ENCODE results near the gene HELZ. TPM values are rescaled to one million over a fixed set of nuclear protein-coding genes. Genes with fewer than 3 reads are reported as not detected.

Gene HELZ
- total and polyA plus RNA-seq, 2 of the 8 experiments (the other 6 are each of a cell fraction or from before 2014, with no cell fraction given), result 10.0 to 48.7 TPM

DNA sequence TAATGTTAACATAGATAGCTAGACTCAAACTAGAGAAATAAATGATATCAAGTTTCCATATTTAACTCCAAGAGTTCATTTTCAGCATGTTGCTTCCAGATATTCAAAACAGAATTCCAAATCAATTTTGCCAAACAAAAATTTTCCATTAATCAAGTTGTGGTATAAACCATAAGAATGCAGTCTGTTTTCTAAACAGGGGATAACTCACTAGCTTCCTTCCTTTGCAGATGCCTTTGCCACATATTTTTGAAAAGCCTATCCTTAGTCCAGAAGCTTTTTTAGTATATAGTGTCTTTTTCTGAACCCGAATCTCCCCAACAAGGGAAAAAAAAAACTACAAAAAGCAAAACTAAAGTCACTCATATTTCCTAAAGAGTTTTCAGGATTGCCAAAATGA is 61.5 kb downstream of the HELZ start:
- H3K23ac ChIP-seq (ENCODE audit: insufficient read length), result no peak overlapping the region
- H3K79me2 ChIP-seq (ENCODE audit: control insufficient read depth in 1 of 2, insufficient read depth in 2 of 2, low read length in 2 of 2), result no peaks in the 10 kb centered on the region
- H2BK5ac ChIP-seq (ENCODE audit: low read depth, low read length), result no peak overlapping the region
- no peaks in the 10 kb centered on the region for H3K79me1 ChIP-seq (ENCODE audit: low read depth, low read length)
- H3K27me3 ChIP-seq (replicated peaks in 1 of 4; ENCODE audit: control insufficient read depth in 3 of 4, extremely low read depth in 1 of 4, insufficient read depth in 3 of 4, low read length in 3 of 4), result no peaks in the 10 kb centered on the region
- peaks cover 0 to 6% (median 4%) of the 10 kb centered on the region in 4 experiments; a peak in 2 of 8 replicates for H3K36me3 ChIP-seq (ENCODE audit: control insufficient read depth in 2 of 4, insufficient read depth in 4 of 4, low read length in 3 of 4)
- no peak for DNase-seq (ENCODE audit: low read depth in 1 of 2, low spot score in 2 of 2)
- H2AFZ ChIP-seq (ENCODE audit: low read length), result no peak overlapping the region
- H2BK120ac ChIP-seq (replicated peaks; ENCODE audit: low read depth, low read length), result no peak overlapping the region
- no peak for FAIRE-seq
- no peak overlapping the region for H2BK20ac ChIP-seq (ENCODE audit: low read length)
- no peak overlapping the region for H2BK15ac ChIP-seq (ENCODE audit: low read length)
- H3K9ac ChIP-seq (replicated peaks in 1 of 4; ENCODE audit: extremely low read depth in 1 of 4, low read depth in 3 of 4, low read length in 3 of 4), result no peak overlapping the region
- no peak overlapping the region for H4K8ac ChIP-seq (ENCODE audit: extremely low read depth, insufficient read depth, low read length)
- CTCF ChIA-PET (ENCODE audit: partially characterized antibody), result no interaction called here
- 92% methylated on average over 1 of the region's 1 CpG; no CpG with 5 or more reads in 1 of the 2 experiments for WGBS, 2 experiments (ENCODE audit: extremely low coverage in 1 of 2, insufficient coverage in 1 of 2, insufficient read length in 1 of 2, insufficient replicate concordance in 2 of 2, low coverage in 1 of 2, low lambda C conversion rate in 2 of 2, missing lambda C conversion rate in 1 of 2)
- H3K9me3 ChIP-seq (ENCODE audit: insufficient read depth in 2 of 2, low read depth in 1 of 2, low read length in 1 of 2), result no peaks in the 10 kb centered on the region
- no peaks in the 10 kb centered on the region for H4K20me1 ChIP-seq (replicated peaks in 1 of 2; ENCODE audit: control insufficient read depth in 1 of 2, insufficient read depth in 2 of 2, low read length in 2 of 2)
- H3K4ac ChIP-seq (replicated peaks; ENCODE audit: insufficient read length, low read depth, low read length), result no peak overlapping the region
- no peaks in the 10 kb centered on the region for H3K4me1 ChIP-seq (replicated peaks in 1 of 4; ENCODE audit: control insufficient read depth in 3 of 4, insufficient read depth in 4 of 4, low read length in 3 of 4)
- no peak overlapping the region for H3K4me3 ChIP-seq (ENCODE audit: extremely low read depth in 1 of 4, insufficient read depth in 2 of 4, low read depth in 3 of 4, low read length in 4 of 4)
- H2BK12ac ChIP-seq (ENCODE audit: low read depth, low read length), result no peak overlapping the region
- no peak overlapping the region for H3K18ac ChIP-seq (ENCODE audit: extremely low read depth, low read length)
- H3K23me2 ChIP-seq (ENCODE audit: low read depth, low read length), result no peaks in the 10 kb centered on the region
- no peak overlapping the region for H4K91ac ChIP-seq (replicated peaks; ENCODE audit: insufficient read length, low read length)
- no peak overlapping the region for H3K56ac ChIP-seq (replicated peaks; ENCODE audit: insufficient read length, low read depth, low read length)
- no peak overlapping the region for H2AK5ac ChIP-seq (ENCODE audit: low read depth, low read length)
- no peak overlapping the region for H3K14ac ChIP-seq (ENCODE audit: insufficient read length)
- no peak overlapping the region for H4K5ac ChIP-seq (ENCODE audit: insufficient read length, low read depth, low read length)
- POLR2A ChIA-PET (ENCODE audit: partially characterized antibody), result interaction anchor here (1.0 kb wide), 1 partner anchor 21 kb away, joined by 4 read pairs; no protein-coding TSS in a partner anchor
- no peak overlapping the region for H3K27ac ChIP-seq (ENCODE audit: low read depth, low read length)
- H3K4me2 ChIP-seq (ENCODE audit: insufficient read depth in 1 of 2, low read depth in 2 of 2, low read length in 2 of 2), result no peak overlapping the region
- TF ChIP-seq SP4 (IDR thresholded peaks at IDR 0.05; ENCODE audit: low read length), result no peak
- TF ChIP-seq CREB1 (IDR thresholded peaks at IDR 0.05), result no peak
- no peak for TF ChIP-seq GABPA (IDR thresholded peaks at IDR 0.05; ENCODE audit: borderline replicate concordance, insufficient read depth, low read length)
- TF ChIP-seq SP2 (IDR thresholded peaks at IDR 0.05; ENCODE audit: low read length), result no peak
- no peak for TF ChIP-seq CHD1 (IDR thresholded peaks at IDR 0.05; ENCODE audit: low read depth, low read length)
- no peak for TF ChIP-seq ZNF274 (IDR thresholded peaks at IDR 0.05; ENCODE audit: borderline replicate concordance, extremely low read depth, low read length)
- TF ChIP-seq KDM5A (IDR thresholded peaks at IDR 0.05; ENCODE audit: low read length), result no peak
